Right renal pelvis (tissue), 4 donors: ENCODE data around the gene OR52A5. TPM values are rescaled to one million over a fixed set of nuclear protein-coding genes. Genes with fewer than 3 reads are reported as not detected.
"Not testable (repeated sequence)": the region's sequence is repeated elsewhere in the genome, so short reads cannot be mapped to it uniquely, and the experiment has no call there.

Experiments
- DNase-seq, 4 donors: peaks; one replicate each; pipeline ENCODE4 v3.0.0-alpha.2; 2013; ENCODE audit warnings: low read depth in 4 of 4, low spot score in 3 of 4, missing footprints in 1 of 4
- polyA plus RNA-seq, 4 donors: library from polyadenylated mRNA; unstranded; fragments of 120-200 nt; gene quantifications; one replicate each; pipeline ENCODE4 v1.2.1, GENCODE V29; 2013; ENCODE audit not compliant: insufficient read length in 4 of 4

Gene OR52A5
- not detected for polyA plus RNA-seq

GRCh38 chr11:5137996-5138395, at the start of gene OR52A5:
OR52A5 (minus strand) TSS chr11:5138356; CDS start chr11:5132642, 5,714 bp downstream.
- DNase-seq: no peak

- DNase-seq: no peak
Observed at GRCh38 chr11:5178046-5178837, 40.1 kb upstream of the OR52A5 start.

GRCh38 chr11:5174934-5175333, 36.8 kb upstream of the OR52A5 start:
- no peak for DNase-seq

GRCh38 chr11:5171856-5172255, 33.7 kb upstream of the OR52A5 start:
- DNase-seq: no peak

- not testable (repeated sequence) for DNase-seq
Observed at GRCh38 chr11:5165898-5166297, 27.7 kb upstream of the OR52A5 start.

GRCh38 chr11:5164807-5165206, 26.7 kb upstream of the OR52A5 start:
- not testable (repeated sequence) for DNase-seq

- not testable (repeated sequence) for DNase-seq
Observed at GRCh38 chr11:5161045-5161444, 22.9 kb upstream of the OR52A5 start.

- not testable (repeated sequence) for DNase-seq
Observed at GRCh38 chr11:5160217-5160616, 22.1 kb upstream of the OR52A5 start.

- no peak for DNase-seq
Observed at GRCh38 chr11:5159806-5160205, 21.6 kb upstream of the OR52A5 start.

GRCh38 chr11:5154657-5155056, 16.5 kb upstream of the OR52A5 start, which contains the start of gene OR52A1:
OR52A1 (minus strand) TSS chr11:5154757; CDS start chr11:5152369, 2,388 bp downstream.
- DNase-seq: no peak

GRCh38 chr11:5153574-5154431, 15.6 kb upstream of the OR52A5 start:
- DNase-seq: no peak

GRCh38 chr11:5151713-5152153, 13.6 kb upstream of the OR52A5 start:
- no peak for DNase-seq

- DNase-seq: not testable (repeated sequence)
Observed at GRCh38 chr11:5144206-5144605, 6.0 kb upstream of the OR52A5 start.

GRCh38 chr11:5137014-5137413, 1.1 kb downstream of the OR52A5 start:
- DNase-seq: no peak

GRCh38 chr11:5136261-5136660, 1.9 kb downstream of the OR52A5 start:
- DNase-seq: no peak

GRCh38 chr11:5131584-5132335, 6.4 kb downstream of the OR52A5 start:
- DNase-seq: no peak

- DNase-seq: no peak
Observed at GRCh38 chr11:5129457-5129877, 8.7 kb downstream of the OR52A5 start.

GRCh38 chr11:5124891-5125620, 13.1 kb downstream of the OR52A5 start:
- DNase-seq: no peak

- DNase-seq: peak; percentile 25 to 38 (median 34)
Observed at GRCh38 chr11:5123802-5124521, 14.2 kb downstream of the OR52A5 start.
